ENCODE data around the gene CREBBP. TPM values are rescaled to one million over a fixed set of nuclear protein-coding genes. Genes with fewer than 3 reads are reported as not detected.

Gene CREBBP
- total RNA-seq, 1 experiment from 2014 or later = 79.1 TPM

- Histone ChIP-seq H3K14ac (ENCODE audit: insufficient read depth, low read length) (no peak overlapping the region), H3K56ac (ENCODE audit: insufficient read length, low read depth, low read length) (no peak overlapping the region), H3K27ac (ENCODE audit: insufficient read length, low read depth, low read length) (no peak overlapping the region), H3K79me2 (ENCODE audit: insufficient read depth, low read length) (no peaks in the 10 kb centered on the region), H3K23me2 (ENCODE audit: insufficient read length, low read depth, low read length, poor library complexity, severe bottlenecking) (no peaks in the 10 kb centered on the region), H3K9ac (ENCODE audit: extremely low read depth, insufficient read length, low read length) (no peak overlapping the region), H3K4ac (ENCODE audit: low read depth, low read length) (no peak overlapping the region), H4K20me1 (ENCODE audit: control insufficient read depth, insufficient read depth, insufficient read length) (no peaks in the 10 kb centered on the region), H4K5ac (ENCODE audit: insufficient read length, low read depth, low read length) (no peak overlapping the region), H2BK20ac (ENCODE audit: low read depth, low read length, poor library complexity, severe bottlenecking) (no peak overlapping the region), H4K91ac (ENCODE audit: insufficient read length, low read depth, low read length) (no peak overlapping the region), H3K18ac (ENCODE audit: insufficient read length, low read depth, low read length) (no peak overlapping the region), H2BK5ac (ENCODE audit: insufficient read length, low read length) (no peak overlapping the region), H3K79me1 (ENCODE audit: insufficient read depth, low read depth, low read length, poor library complexity, severe bottlenecking) (no peaks in the 10 kb centered on the region), H2AFZ (ENCODE audit: low read length) (no peak overlapping the region), H3K23ac (ENCODE audit: insufficient read length, low read depth, low read length) (no peak overlapping the region), H3K4me1 (ENCODE audit: insufficient read depth, low read length) (no peaks in the 10 kb centered on the region), H4K8ac (replicated peaks; ENCODE audit: insufficient read length, low read depth, low read length) (no peak overlapping the region), H3T11ph (ENCODE audit: low read length) (no peak overlapping the region), H3K4me2 (ENCODE audit: insufficient read depth, insufficient read length, low read length) (no peak overlapping the region), H2BK120ac (ENCODE audit: low read depth, low read length, poor library complexity, severe bottlenecking) (no peak overlapping the region), H2BK15ac (ENCODE audit: low read depth, low read length) (no peak overlapping the region), H2AK5ac (ENCODE audit: insufficient read length, low read length) (no peak overlapping the region), H2BK12ac (ENCODE audit: insufficient read length, low read depth, low read length) (no peak overlapping the region), H3K9me3 (ENCODE audit: control insufficient read depth, low read depth, low read length) (no peaks in the 10 kb centered on the region), H3K27me3 (ENCODE audit: insufficient read depth, low read length) (no peaks in the 10 kb centered on the region)
- Mint-ChIP-seq H3K36me3 (ENCODE audit: insufficient read depth in 1 of 3, low read depth in 3 of 3) (peaks cover 35 to 56% (median 55%) of the 10 kb centered on the region in 3 experiments), H3K27me3 (ENCODE audit: low read depth) (no peaks in the 10 kb centered on the region; the same call in 1 of the 2 replicates), H3K9me3 (no peaks in the 10 kb centered on the region), H3K4me3 (no peak overlapping the region), H3K27ac (0 out of 7 replicates have a peak overlapping the region, but pooled peaks of 1 of the 3 experiments have one; percentile 14), H3K4me1 (no peaks in the 10 kb centered on the region)
- no peak for TF ChIP-seq CTCF (conservative IDR thresholded peaks at IDR 0.05)
- no peak for DNase-seq
- WGBS (ENCODE audit: extremely low coverage, insufficient read length, low lambda C conversion rate) = no CpG with 5 or more reads among the region's 21 CpGs
These were observed 152.6 kb downstream of the CREBBP start for GRCh38 chr16:3727806-3728381.

All from H9 (cell line).